Femur (tissue), 1 donor: ENCODE results near the gene ITGB3BP.
"Not testable (repeated sequence)": the region's sequence is repeated elsewhere in the genome, so short reads cannot be mapped to it uniquely, and the experiment has no call there.

Source experiments
- DNase-seq: peaks from one replicate; pipeline ENCODE4 v3.0.0-alpha.2; 2017

The ITGB3BP gene

GRCh38 chr1:63501256-63501655, 21.8 kb downstream of the ITGB3BP start:
- DNase-seq = no peak

- DNase-seq = no peak
Observed at GRCh38 chr1:63498106-63498505, 24.9 kb downstream of the ITGB3BP start.

GRCh38 chr1:63497577-63497976, 25.4 kb downstream of the ITGB3BP start:
- DNase-seq = no peak

GRCh38 chr1:63487336-63488065, 35.5 kb downstream of the ITGB3BP start:
- DNase-seq = no peak

- no peak for DNase-seq
Observed at GRCh38 chr1:63486629-63487028, 36.4 kb downstream of the ITGB3BP start.

- no peak for DNase-seq
Observed at GRCh38 chr1:63480057-63480456, 43.0 kb downstream of the ITGB3BP start.

GRCh38 chr1:63475761-63476160, 47.3 kb downstream of the ITGB3BP start:
- DNase-seq = no peak

- not testable (repeated sequence) for DNase-seq
Observed at GRCh38 chr1:63468683-63469082, 54.3 kb downstream of the ITGB3BP start.

GRCh38 chr1:63466759-63467158, 56.3 kb downstream of the ITGB3BP start:
- DNase-seq = no peak

- DNase-seq = no peak
Observed at GRCh38 chr1:63466181-63466580, 56.8 kb downstream of the ITGB3BP start.

- DNase-seq = no peak
Observed at GRCh38 chr1:63463248-63463647, 59.8 kb downstream of the ITGB3BP start.

- no peak for DNase-seq
Observed at GRCh38 chr1:63461661-63462230, 61.3 kb downstream of the ITGB3BP start.

GRCh38 chr1:63458750-63459149, 64.3 kb downstream of the ITGB3BP start:
- DNase-seq = no peak

- DNase-seq = no peak
Observed at GRCh38 chr1:63454269-63454668, 68.8 kb downstream of the ITGB3BP start.

GRCh38 chr1:63453232-63453631, 69.8 kb downstream of the ITGB3BP start:
- no peak for DNase-seq

- DNase-seq = no peak
Observed at GRCh38 chr1:63450416-63450815, 72.6 kb downstream of the ITGB3BP start.

GRCh38 chr1:63448731-63449246, 74.2 kb downstream of the ITGB3BP start:
- no peak for DNase-seq

- no peak for DNase-seq
Observed at GRCh38 chr1:63442141-63442475, 80.9 kb downstream of the ITGB3BP start.

- DNase-seq = no peak
Observed at GRCh38 chr1:63435161-63435560, 87.9 kb downstream of the ITGB3BP start.

GRCh38 chr1:63429281-63429680, 93.7 kb downstream of the ITGB3BP start:
- no peak for DNase-seq

GRCh38 chr1:63428815-63429214, 94.2 kb downstream of the ITGB3BP start:
- DNase-seq = no peak

- no peak for DNase-seq
Observed at GRCh38 chr1:63423649-63424048, 99.4 kb downstream of the ITGB3BP start.

GRCh38 chr1:63420746-63421145, 102.3 kb downstream of the ITGB3BP start:
- not testable (repeated sequence) for DNase-seq

GRCh38 chr1:63418101-63418500, 104.9 kb downstream of the ITGB3BP start:
- DNase-seq = no peak
